ENCODE measurements around the gene PLEKHA4.

GRCh38 chr19:48798937-48799336 lies 69.5 kb downstream of the PLEKHA4 start:
- TF ChIP-seq CTCF (IDR thresholded peaks at IDR 0.05 in 2 of 3, conservative IDR thresholded peaks at IDR 0.05 in 1 of 3; ENCODE audit: control insufficient read depth in 2 of 3, extremely low read depth in 1 of 3, insufficient read depth in 1 of 3, low read depth in 3 of 3, low read length in 3 of 3) (no peak), EZH2 (IDR thresholded peaks at IDR 0.05; ENCODE audit: borderline replicate concordance, control insufficient read depth, low read depth, low read length) (no peak), ZNF24 (IDR thresholded peaks at IDR 0.05) (no peak), E2F4 (IDR thresholded peaks at IDR 0.05; ENCODE audit: low read depth, low read length) (no peak), POLR2AphosphoS5 (IDR thresholded peaks at IDR 0.05; ENCODE audit: low read length) (no peak), RAD21 (IDR thresholded peaks at IDR 0.05; ENCODE audit: insufficient read depth, low read depth, low read length) (no peak), NR2C1 (IDR thresholded peaks at IDR 0.05) (no peak), ZSCAN29 (IDR thresholded peaks at IDR 0.05) (no peak), GABPA (IDR thresholded peaks at IDR 0.05; ENCODE audit: low read depth) (no peak), HDGF (IDR thresholded peaks at IDR 0.05) (no peak), POLR2AphosphoS2 (IDR thresholded peaks at IDR 0.05; ENCODE audit: low read depth, low read length) (no peak), EGR1 (IDR thresholded peaks at IDR 0.05; ENCODE audit: borderline replicate concordance in 1 of 2, low read depth in 2 of 2, low read length in 2 of 2) (no peak)
